ENCODE measurements around the gene SKP2.

GRCh38 chr5:36228505-36228904, 76.6 kb downstream of the SKP2 start:
- TF ChIP-seq REST (IDR thresholded peaks at IDR 0.05; ENCODE audit: low read depth) (no peak), EP300 (IDR thresholded peaks at IDR 0.05; ENCODE audit: borderline replicate concordance) (no peak), RAD21 (IDR thresholded peaks at IDR 0.05; ENCODE audit: low read depth) (no peak), TAF1 (IDR thresholded peaks at IDR 0.05; ENCODE audit: low read depth) (no peak), FOXM1 (IDR thresholded peaks at IDR 0.05; ENCODE audit: borderline replicate concordance, low read depth) (no peak), USF1 (IDR thresholded peaks at IDR 0.05) (no peak)
